GM18909 (cell line): ENCODE results near the gene SUPT7L.
"Not testable (repeated sequence)": the region's sequence is repeated elsewhere in the genome, so short reads cannot be mapped to it uniquely, and the experiment has no call there.

ENCODE experiments used
- ATAC-seq: cut with Tn5 transposase; IDR thresholded peaks from one replicate; pipeline ENCODE4 v1.9.1; 2021; ENCODE audit warnings: mild to moderate bottlenecking; ENCODE audit not compliant: unreplicated experiment, poor library complexity

The SUPT7L gene

DNA sequence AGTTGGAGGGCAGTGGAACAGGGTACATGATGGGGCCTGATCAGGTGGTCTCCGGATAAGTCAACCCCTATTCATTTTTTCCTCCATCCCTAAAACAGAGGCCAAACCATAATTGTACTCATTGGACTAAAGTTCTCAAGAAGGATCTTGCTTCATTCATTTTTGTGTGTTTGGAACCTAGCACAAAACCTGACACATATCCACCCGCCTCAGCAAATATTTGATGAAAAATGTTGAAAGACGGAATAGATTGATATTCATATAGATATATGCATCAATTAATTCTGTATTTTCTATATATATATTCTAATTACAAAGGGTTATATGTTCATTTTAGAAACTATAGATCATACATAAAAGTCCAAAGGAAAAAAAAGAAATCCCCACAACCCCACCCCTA lies 22.2 kb upstream of the SUPT7L start:
- ATAC-seq = no peak

GRCh38 chr2:27685006-27685405 lies 21.6 kb upstream of the SUPT7L start:
- ATAC-seq = not testable (repeated sequence)

GRCh38 chr2:27683390-27684071 lies 20.1 kb upstream of the SUPT7L start:
- peak; percentile 74 for ATAC-seq

DNA sequence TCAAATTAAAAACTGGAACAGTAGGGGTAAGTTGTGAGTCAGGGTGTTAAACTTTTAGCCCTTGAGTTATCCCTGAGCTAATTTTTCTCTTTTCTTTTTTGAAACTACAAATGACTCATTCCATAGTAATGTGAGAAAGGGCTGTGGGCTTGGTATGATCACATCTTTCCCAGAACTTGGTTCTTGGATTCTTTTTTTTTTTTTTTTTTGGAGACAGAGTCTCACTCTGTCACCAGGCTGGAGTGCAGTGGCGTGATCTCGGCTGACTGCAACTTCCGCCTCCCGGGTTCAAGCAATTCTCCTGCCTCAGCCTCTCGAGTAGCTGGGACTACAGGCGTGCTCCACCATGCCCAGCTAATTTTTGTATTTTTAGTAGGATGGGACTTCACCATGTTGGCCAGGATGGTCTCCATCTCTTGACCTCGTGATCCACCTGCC lies 18.9 kb upstream of the SUPT7L start:
- not testable (repeated sequence) for ATAC-seq

- ATAC-seq = no peak
Measured at GRCh38 chr2:27681841-27682240, 18.4 kb upstream of the SUPT7L start.

DNA sequence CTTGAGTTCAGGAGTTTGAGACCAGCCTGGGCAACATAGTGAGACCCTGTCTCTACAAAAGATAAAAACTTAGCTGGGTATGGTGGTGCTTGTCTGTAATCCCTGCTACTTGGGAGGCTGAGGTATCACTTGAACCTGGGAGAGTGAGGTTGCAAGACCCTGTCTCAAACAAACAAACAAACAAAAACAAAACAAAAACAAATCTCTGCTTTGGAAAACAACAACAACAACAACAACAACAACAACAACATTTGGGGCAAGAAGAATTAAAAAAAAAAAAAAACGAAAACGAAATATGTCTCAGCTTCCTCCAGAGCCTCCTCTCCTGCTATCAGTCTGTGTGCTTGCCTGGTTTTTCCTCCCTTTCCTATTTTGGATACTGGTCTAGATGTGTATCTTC lies 17.2 kb upstream of the SUPT7L start:
- ATAC-seq = no peak

DNA sequence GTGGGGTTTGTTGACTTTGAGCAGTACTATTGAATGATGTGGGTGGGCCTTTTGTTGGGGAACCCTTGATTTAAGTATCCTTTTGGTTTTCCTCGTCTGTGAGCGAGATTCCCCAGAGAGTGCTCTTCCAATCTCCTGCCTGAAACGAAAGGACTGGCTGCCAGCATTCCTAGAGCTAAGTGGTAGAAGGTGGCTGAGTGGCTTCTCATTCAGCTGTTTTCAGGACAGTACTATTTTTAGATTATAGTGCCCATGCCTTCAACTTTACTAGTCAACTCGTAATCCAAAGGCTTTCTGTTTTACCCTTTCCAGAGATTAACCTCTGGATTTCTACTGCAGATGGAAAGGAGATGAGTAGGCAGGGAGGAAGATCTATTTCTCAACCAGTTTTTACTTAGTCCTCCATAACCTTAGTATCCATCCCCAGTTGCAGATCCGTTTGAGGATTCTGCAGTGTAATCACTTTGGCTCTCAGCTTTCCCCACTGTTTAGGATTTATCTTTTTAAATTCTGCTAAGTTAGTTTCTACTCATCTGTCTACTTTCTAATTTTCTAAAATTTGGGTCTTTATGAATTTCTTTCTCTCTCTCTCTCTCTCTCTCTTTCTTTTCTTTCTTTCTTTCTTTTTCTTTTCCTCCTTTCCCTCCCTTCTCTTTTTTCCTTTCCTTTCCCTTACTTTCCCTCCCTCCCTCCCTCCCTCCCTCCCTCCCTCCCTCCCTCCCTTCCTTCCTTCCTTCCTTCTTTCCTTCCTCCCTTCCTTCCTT lies 9.5 kb upstream of the SUPT7L start:
- ATAC-seq = no peak

DNA sequence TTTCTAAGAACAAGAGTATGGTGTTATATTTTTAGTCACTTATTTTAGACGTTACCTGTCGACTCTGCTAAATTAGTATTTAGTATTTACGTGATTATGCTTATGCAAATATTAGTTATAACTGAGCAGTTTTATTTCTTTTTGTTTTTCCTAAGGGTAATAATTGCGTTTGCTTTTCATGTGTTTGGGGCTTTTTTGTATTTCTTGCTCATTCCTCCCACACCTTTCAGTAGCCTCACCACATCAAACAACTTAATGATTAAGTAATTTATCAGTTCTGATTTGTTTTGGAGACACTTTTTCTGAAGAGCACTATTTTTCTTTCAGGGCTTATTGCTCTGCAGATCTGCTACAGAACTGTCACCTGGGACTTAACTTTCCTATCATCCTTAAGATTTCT lies 7.8 kb upstream of the SUPT7L start:
- no peak for ATAC-seq

DNA sequence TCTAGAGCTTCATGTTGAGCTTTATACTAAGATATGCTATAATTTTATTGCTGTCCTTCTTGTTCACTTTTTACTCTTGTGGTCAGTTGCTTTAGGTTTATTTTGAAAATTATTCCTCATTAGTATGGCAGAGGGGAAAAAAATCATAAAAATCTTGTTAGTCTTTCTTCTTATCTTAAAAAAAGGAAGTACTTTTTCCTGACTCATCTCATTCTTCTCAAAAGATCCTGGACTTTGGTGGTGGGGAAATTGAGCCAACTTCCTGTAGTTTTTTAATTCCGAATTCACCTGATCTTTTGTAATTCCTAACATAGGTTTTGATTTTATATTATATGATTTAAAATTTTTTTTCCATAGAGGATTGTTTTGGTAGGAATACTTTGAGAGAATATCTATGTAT lies 4.0 kb upstream of the SUPT7L start:
- ATAC-seq = no peak

- ATAC-seq = no peak
Measured at GRCh38 chr2:27664622-27665363, 1.4 kb upstream of the SUPT7L start.

DNA sequence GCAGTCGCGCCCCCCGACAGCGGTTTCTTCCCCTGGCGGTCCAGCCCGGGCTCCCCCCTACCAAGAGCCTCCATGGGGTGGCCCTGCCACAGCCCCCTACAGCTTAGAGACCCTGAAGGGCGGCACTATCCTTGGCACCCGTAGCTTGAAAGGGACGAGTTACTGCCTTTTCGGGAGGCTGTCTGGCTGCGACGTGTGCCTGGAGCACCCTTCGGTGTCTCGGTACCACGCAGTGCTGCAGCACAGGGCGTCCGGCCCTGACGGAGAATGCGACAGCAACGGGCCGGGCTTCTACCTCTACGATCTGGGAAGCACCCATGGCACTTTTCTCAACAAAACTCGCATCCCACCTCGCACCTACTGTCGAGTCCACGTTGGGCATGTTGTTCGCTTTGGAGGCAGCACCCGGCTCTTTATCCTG lies 750 bp upstream of the SUPT7L start:
- peak; percentile 23 for ATAC-seq

DNA sequence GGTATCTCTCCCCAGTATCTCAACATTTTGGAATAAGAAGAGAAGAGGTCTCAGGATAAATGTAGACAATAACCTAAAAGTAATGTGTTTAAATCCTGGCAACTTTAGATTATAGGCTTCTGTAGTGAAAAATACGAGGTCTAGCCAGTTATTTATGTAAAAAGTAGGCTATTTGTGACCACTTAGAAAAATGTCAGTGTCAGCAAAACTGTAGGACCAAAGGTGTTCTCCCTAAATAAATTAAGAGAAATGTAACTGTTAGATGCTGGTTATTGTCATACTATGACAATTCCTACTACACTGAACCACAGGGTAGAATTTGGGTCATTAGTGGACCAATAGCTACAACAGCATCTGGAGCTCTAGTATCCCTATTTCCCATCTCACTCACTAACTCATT lies 2.0 kb downstream of the SUPT7L start:
- no peak for ATAC-seq

GRCh38 chr2:27655155-27655951 lies 8.1 kb downstream of the SUPT7L start:
- ATAC-seq = no peak

DNA sequence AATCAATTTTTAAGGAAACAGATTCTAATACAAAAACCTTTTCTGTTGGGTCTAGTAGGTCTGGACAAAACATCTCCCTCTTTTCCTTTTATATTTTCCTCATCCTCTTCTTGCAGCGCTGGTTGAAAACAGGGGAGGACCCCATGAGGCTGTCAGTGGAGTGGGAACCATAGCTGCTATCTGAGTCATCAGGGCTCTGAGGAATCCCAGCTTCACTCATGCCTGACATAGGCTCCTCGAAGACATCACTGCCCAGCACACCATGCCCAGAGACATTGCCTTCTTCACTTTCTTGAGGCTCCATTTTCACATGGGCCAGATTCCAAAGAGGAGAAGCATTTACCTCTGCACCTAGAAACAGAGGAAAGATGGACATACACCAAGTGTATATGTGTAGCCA lies 10.0 kb downstream of the SUPT7L start:
- ATAC-seq = no peak

DNA sequence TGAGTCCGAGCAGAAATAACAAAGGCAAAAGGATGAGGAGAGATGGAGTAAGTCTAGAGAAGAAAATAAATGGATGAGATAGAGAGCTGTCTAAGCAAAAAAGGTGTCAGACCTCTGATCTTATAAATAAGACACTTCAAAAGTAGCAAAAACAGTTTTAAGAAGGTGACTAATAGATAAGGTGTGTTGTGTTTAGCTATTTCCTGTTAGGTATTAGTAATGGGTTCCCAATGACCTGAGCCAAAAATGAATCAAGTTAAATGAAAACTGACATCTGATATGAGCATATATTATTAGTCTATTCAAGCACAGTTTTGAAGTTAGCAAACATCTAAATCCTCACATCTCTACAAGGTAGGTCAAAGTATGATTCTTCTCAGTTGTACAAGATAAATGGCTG lies 10.6 kb downstream of the SUPT7L start:
- no peak for ATAC-seq

DNA sequence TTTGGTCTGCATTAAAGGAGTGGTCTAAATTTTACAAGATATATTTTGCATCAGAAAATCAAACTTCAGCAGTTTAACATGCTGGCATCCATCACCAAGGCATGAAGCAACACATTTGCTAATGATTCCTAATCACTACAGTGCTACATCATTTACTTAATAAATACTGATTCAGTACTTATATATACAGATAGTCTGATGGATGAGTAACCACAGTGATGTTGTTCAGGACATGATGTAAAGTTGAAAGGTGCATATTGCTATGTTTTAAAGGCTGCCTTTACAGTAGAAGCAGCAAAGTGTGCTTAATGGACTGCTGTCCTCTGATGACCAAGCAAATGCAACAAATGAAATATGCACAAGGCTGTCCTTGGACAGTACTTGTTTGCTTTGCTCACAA lies 11.1 kb downstream of the SUPT7L start:
- no peak for ATAC-seq

- ATAC-seq = no peak
Measured at GRCh38 chr2:27651056-27651455, 12.4 kb downstream of the SUPT7L start.

GRCh38 chr2:27647737-27648136 lies 15.7 kb downstream of the SUPT7L start:
- ATAC-seq = no peak

- ATAC-seq = no peak
Measured at GRCh38 chr2:27647289-27647688, 16.1 kb downstream of the SUPT7L start.

DNA sequence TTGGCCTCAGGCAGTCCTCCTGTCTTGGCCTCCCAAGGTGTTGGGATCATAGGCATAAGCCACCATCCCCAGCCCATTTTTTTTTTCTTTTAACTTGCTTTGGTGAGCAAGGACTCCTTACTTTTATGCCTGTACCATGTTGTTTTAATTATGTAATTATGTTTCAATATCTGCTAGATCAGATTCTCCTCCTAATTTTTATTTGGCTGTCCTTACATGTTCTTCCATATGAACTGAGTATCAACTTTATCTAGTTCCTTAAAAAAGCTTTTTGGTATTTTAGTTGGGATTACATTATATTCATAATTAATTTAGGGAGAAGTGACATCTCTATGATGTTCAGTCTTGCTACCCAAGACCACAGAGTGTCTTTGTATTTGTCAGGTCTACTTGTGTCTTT lies 18.2 kb downstream of the SUPT7L start:
- no peak for ATAC-seq
